ENCODE data around the gene LRP8.

The LRP8 gene

DNA sequence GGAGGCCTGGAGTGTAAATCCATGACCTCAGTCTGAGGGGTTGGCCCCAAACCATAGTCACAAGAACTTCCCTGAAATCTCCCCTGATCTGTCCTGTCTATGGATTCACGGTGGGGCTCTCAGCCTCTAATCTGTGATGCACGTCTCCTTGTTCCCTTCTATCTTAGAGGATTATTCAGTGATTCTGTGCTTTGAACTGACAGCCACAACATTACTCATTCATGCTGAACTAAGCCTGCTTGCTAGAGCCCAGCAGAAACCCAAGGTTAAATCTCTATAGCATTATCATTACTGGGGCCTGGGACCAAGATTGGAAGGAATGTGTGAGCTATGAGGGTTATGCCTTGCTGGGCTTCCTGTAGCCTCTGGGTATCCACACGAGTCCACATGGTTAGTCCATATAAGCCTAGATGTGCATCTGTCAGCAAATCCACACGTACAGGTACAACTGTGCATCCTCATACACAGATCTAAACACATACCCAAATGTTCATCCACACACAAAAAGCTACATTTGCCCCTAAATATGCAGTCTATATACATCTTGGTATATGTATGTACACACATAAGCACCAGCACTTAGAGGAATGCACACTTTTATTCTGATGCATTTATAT lies 67.1 kb downstream of the LRP8 start:
- DNase-seq (ENCODE audit: low spot score in 2 of 2) (no peak), ATAC-seq (replicated peaks; ENCODE audit: extremely low read depth, poor library complexity, severe bottlenecking) (no peak)
- no peak overlapping the region for H3K4me3 Mint-ChIP-seq
- no peaks in the 10 kb centered on the region for H3K27me3 Mint-ChIP-seq
- no peak overlapping the region for H3K27ac Mint-ChIP-seq (ENCODE audit: low read depth)
- no peaks in the 10 kb centered on the region for H3K4me1 Mint-ChIP-seq
- no peaks in the 10 kb centered on the region for H3K9me3 Mint-ChIP-seq
- H3K36me3 Mint-ChIP-seq (ENCODE audit: insufficient read depth): peaks cover 9% of the 10 kb centered on the region

GRCh38 chr1:53259932-53260331 lies 67.9 kb downstream of the LRP8 start:
- DNase-seq (ENCODE audit: low spot score in 2 of 2) (no peak), ATAC-seq (replicated peaks; ENCODE audit: extremely low read depth, poor library complexity, severe bottlenecking) (no peak)
- H3K4me1 Mint-ChIP-seq: no peaks in the 10 kb centered on the region
- H3K27me3 Mint-ChIP-seq: no peaks in the 10 kb centered on the region
- H3K4me3 Mint-ChIP-seq: no peak overlapping the region
- H3K36me3 Mint-ChIP-seq (ENCODE audit: insufficient read depth): peaks cover 9% of the 10 kb centered on the region
- no peaks in the 10 kb centered on the region for H3K9me3 Mint-ChIP-seq
- H3K27ac Mint-ChIP-seq (ENCODE audit: low read depth): no peak overlapping the region

DNA sequence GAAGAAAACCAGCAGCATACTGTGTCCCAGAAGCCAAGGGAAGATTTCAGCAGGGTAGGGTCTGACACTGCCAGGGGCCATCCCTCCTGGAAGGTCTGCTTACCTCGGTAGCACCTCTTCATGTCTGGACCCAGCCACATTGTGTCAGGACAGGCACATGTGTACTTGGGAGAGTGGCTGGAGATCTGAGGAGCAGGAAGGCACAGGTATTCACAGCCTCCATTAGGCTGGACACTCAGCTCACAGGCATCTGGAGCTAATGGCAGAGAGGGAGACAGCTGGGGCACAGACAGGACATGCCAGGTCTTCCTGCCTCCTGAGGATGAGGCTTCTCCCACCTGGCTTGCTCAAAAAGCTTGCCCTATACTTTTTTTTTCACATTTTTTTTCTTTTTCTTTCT lies 69.7 kb downstream of the LRP8 start:
- no peak overlapping the region for H3K4me3 Mint-ChIP-seq
- no peaks in the 10 kb centered on the region for H3K9me3 Mint-ChIP-seq
- peaks cover 9% of the 10 kb centered on the region for H3K36me3 Mint-ChIP-seq (ENCODE audit: insufficient read depth)
- H3K27me3 Mint-ChIP-seq: no peaks in the 10 kb centered on the region
- no peak for ATAC-seq (replicated peaks; ENCODE audit: extremely low read depth, poor library complexity, severe bottlenecking)
- H3K4me1 Mint-ChIP-seq: no peaks in the 10 kb centered on the region
- H3K27ac Mint-ChIP-seq (ENCODE audit: low read depth): no peak overlapping the region
- no peak for DNase-seq (ENCODE audit: low spot score in 2 of 2)

DNA sequence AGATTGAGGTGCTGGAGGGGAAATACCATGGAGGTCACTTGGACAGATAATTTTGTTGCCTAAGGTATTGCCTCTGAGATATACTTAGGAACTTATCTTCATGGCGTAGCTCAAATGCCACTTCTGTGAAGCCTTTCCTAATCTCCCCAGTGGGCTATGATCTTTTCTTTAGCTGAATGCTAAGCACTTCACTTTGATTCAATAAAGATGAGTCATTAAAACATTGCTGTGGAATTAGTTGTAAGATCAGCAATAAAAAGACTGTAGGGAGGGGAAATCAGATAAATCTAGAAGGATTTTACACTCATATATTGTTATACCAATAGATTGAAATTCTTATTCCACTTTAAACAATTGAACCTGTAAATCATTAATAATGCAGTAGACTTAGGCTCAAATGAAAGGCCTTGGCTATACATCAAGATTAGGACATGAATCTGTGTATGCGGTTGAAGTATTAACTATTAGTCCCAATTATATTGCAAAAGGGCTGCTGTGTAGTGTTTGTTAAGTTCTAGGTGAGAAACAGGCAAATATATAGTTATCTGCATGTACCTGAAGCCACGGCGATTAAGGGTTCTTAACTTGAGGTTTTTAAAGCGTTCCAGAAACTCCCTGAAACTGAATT lies 70.3 kb downstream of the LRP8 start:
- no peaks in the 10 kb centered on the region for H3K27me3 Mint-ChIP-seq
- no peaks in the 10 kb centered on the region for H3K4me1 Mint-ChIP-seq
- H3K4me3 Mint-ChIP-seq: no peak overlapping the region
- H3K27ac Mint-ChIP-seq (ENCODE audit: low read depth): no peak overlapping the region
- H3K36me3 Mint-ChIP-seq (ENCODE audit: insufficient read depth): peaks cover 9% of the 10 kb centered on the region
- ATAC-seq (replicated peaks; ENCODE audit: extremely low read depth, poor library complexity, severe bottlenecking): no peak
- H3K9me3 Mint-ChIP-seq: no peaks in the 10 kb centered on the region
- no peak for DNase-seq (ENCODE audit: low spot score in 2 of 2)

DNA sequence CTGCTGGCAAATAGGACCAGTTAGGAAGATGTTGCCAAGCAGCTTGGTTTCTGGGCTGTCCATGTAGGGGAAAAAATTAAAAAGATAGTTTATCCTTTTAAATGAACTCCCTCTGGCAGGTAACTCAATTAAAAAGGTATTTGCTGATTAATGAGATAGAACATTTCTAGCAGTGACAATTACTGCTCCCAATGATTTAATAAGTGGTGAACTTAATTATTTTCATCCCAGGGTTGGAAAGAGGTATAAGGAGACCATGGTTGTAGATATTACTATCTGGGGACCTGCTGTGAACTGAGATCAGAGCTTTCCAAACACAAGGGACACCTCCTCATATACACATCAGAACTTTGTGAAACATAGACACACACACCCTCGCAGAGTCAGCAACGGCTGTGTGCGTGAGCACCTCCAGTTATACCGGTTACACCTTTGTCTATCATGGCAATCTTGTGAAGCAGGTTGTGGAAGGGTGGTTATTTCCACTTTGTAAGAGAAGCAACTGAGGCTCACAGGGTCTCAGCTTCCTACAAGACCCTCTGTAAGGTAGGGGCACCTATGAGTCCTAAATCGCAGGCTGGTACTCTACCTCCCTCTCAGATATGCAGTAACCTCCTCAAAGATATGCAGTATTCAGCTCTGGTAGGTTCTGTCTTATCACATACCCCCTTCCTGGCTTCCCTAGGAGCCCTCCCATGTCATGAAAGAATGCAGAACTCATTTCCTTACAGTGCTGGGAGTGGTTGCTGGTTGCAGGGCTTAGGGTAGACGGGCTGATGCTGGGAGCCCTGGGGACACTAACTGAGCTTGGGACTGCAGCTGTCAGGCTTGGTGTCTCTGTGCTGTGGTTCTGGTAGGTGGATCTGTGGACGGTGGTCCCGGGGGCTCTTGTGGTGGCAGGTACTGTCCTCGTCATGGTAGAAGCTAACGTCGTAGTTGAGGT lies 71.1 kb downstream of the LRP8 start:
- Mint-ChIP-seq H3K27me3 (no peaks in the 10 kb centered on the region), H3K4me3 (no peak overlapping the region), H3K27ac (ENCODE audit: low read depth) (no peak overlapping the region), H3K36me3 (ENCODE audit: insufficient read depth) (peaks cover 9% of the 10 kb centered on the region), H3K9me3 (no peaks in the 10 kb centered on the region), H3K4me1 (no peaks in the 10 kb centered on the region)
- ATAC-seq (replicated peaks; ENCODE audit: extremely low read depth, poor library complexity, severe bottlenecking) (no peak), DNase-seq (ENCODE audit: low spot score in 2 of 2) (no peak)

DNA sequence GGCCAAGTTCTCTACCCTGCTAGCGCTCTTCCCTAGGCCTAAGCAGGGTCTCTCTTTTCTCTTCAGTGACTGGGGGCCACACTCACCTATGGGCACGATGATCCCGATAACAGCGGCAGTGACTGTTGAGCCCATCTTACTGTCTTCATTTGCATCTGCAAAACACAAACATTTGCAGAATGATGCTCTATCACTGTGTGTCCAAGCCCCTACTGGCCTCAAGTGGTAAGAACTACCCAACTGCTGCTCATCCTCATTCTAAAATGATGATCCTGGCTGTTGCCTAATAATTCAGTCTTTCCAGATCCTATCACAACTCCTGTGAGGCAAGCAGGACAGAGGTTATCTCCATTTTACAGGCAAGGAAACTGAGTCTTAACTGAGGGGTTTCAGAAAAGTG lies 72.8 kb downstream of the LRP8 start:
- ATAC-seq (replicated peaks; ENCODE audit: extremely low read depth, poor library complexity, severe bottlenecking) (no peak), DNase-seq (ENCODE audit: low spot score in 2 of 2) (no peak)
- H3K4me1 Mint-ChIP-seq: no peaks in the 10 kb centered on the region
- H3K9me3 Mint-ChIP-seq: no peaks in the 10 kb centered on the region
- no peaks in the 10 kb centered on the region for H3K27me3 Mint-ChIP-seq
- H3K27ac Mint-ChIP-seq (ENCODE audit: low read depth): no peak overlapping the region
- no peak overlapping the region for H3K4me3 Mint-ChIP-seq
- H3K36me3 Mint-ChIP-seq (ENCODE audit: insufficient read depth): peaks cover 9% of the 10 kb centered on the region

GRCh38 chr1:53254011-53254640 lies 73.7 kb downstream of the LRP8 start:
- Mint-ChIP-seq H3K27ac (ENCODE audit: low read depth) (no peak overlapping the region), H3K4me3 (no peak overlapping the region), H3K9me3 (no peaks in the 10 kb centered on the region), H3K4me1 (no peaks in the 10 kb centered on the region), H3K27me3 (no peaks in the 10 kb centered on the region), H3K36me3 (ENCODE audit: insufficient read depth) (peaks cover 9% of the 10 kb centered on the region)
- ATAC-seq (replicated peaks; ENCODE audit: extremely low read depth, poor library complexity, severe bottlenecking) (no peak), DNase-seq (ENCODE audit: low spot score in 2 of 2) (no peak)

DNA sequence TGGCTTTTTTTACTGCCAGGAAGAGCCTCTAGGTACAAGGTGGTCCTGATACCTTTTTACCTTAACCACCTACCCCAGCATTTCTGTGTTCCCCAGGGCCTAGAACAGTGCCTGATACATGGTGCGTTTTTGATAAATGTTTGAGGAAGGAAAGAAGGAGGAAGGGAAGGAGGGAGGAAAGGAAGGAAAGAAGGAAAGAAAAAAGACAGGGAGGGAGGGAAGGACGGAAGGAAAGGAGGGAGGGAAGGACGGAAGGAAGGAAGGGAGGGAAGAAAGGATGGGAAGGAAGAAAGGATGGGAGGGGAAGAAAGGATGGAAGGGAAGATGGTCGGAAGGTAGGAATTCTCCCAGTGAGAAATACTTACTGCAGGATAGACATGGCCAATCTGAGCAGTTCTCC lies 77.5 kb downstream of the LRP8 start:
- Mint-ChIP-seq H3K4me3 (no peak overlapping the region), H3K4me1 (no peaks in the 10 kb centered on the region), H3K36me3 (ENCODE audit: insufficient read depth) (peaks cover 3% of the 10 kb centered on the region), H3K27ac (ENCODE audit: low read depth) (no peak overlapping the region), H3K9me3 (no peaks in the 10 kb centered on the region), H3K27me3 (no peaks in the 10 kb centered on the region)
- DNase-seq (ENCODE audit: low spot score in 2 of 2) (no peak), ATAC-seq (replicated peaks; ENCODE audit: extremely low read depth, poor library complexity, severe bottlenecking) (no peak)

DNA sequence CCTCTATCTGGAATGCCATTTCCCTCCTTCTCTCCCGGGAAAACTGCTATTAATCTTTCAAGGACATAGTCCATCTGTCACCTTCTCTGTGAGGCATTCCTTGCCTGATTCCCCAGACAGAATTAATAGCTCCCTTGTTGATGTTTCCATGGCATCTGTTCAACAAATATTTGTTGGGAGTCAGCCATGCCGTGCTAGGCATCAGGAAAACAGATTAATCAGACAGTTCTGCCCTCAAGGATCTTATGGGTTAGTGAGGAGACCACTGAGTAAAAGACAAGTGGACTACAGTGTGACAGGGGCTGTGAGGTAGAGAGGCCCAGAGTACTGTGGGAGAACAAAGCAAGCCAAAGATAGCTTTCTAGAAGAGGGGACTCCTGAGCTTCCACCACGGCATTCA lies 78.2 kb downstream of the LRP8 start:
- H3K4me1 Mint-ChIP-seq: no peaks in the 10 kb centered on the region
- no peak for DNase-seq (ENCODE audit: low spot score in 2 of 2)
- no peak overlapping the region for H3K4me3 Mint-ChIP-seq

DNA sequence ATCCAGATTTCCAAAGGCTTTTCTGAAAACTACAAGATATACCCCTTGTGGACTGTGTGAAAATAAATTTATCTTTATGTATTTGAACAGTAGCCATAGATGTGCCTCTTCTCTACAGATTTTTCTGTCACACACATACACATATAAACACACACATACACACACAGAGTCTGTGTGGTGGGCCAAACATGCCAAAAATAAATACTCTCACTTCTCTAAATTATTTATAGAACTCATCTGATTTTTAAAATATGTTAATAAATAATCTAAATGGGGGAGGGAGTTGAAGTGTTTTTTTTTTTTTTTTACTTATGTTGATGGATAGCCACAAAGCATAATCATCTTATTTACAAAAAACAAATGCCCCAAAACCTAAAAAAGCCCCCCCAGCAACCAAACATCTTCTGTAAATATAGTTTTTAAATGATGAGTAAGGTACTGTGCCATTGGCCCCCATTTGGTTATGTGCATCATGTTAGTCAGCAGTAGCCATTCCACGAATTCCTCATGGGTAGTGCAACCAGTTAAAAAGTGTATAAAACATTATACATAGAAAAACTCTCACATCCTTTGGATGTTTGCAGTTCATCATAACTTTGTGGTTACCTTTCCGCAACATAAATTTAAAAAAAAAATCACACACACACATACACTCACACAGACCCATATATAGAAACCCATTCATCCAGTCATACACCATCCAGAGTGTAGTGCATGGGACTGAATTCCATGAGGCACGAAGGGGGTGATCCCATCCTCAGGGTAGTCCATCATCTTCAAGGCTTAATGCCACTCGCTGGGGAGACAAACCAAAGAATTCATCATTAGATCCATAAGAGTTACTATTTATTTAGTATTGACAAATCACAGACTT lies 81.4 kb downstream of the LRP8 start:
- no peak for ATAC-seq (replicated peaks; ENCODE audit: extremely low read depth, poor library complexity, severe bottlenecking)
- H3K4me3 Mint-ChIP-seq: no peak overlapping the region

More for the DNA sequence above, 78.2 kb downstream of the LRP8 start:
- no peak for ATAC-seq (replicated peaks; ENCODE audit: extremely low read depth, poor library complexity, severe bottlenecking)
- Mint-ChIP-seq H3K36me3 (ENCODE audit: insufficient read depth) (peaks cover 3% of the 10 kb centered on the region), H3K27me3 (no peaks in the 10 kb centered on the region), H3K9me3 (no peaks in the 10 kb centered on the region), H3K27ac (ENCODE audit: low read depth) (no peak overlapping the region)

GRCh38 chr1:53244141-53244540 lies 83.7 kb downstream of the LRP8 start:
- ATAC-seq (replicated peaks; ENCODE audit: extremely low read depth, poor library complexity, severe bottlenecking): no peak
- peaks cover under 1% of the 10 kb centered on the region for H3K4me1 Mint-ChIP-seq
- H3K27ac Mint-ChIP-seq (ENCODE audit: low read depth): no peak overlapping the region
- H3K4me3 Mint-ChIP-seq: no peak overlapping the region
- peaks cover 2% of the 10 kb centered on the region for H3K36me3 Mint-ChIP-seq (ENCODE audit: insufficient read depth)
- H3K27me3 Mint-ChIP-seq: no peaks in the 10 kb centered on the region
- no peaks in the 10 kb centered on the region for H3K9me3 Mint-ChIP-seq
- no peak for DNase-seq (ENCODE audit: low spot score in 2 of 2)

More for the DNA sequence above, 81.4 kb downstream of the LRP8 start:
- Mint-ChIP-seq H3K36me3 (ENCODE audit: insufficient read depth) (peaks cover 3% of the 10 kb centered on the region), H3K27ac (ENCODE audit: low read depth) (no peak overlapping the region), H3K9me3 (no peaks in the 10 kb centered on the region), H3K27me3 (no peaks in the 10 kb centered on the region), H3K4me1 (no peaks in the 10 kb centered on the region)
- DNase-seq (ENCODE audit: low spot score in 2 of 2): no peak

DNA sequence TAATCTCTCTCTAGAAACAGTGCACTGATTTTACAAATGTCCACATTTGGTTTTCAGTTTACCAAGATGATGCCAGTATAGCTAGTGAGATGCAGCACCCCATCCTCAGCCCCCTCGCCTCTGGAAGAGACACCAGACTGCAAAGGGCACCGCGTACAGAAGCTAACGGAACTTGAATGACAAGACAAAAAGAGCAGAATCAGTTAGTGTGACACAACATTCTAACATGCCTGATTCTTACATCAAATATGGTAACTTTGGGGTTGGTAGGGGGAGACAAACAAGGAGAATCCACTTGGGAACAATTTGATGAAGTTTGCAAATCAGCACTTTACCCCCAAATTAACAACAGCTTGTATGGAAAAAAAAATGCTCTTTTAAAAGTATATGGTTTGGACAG lies 85.5 kb downstream of the LRP8 start:
- H3K4me1 Mint-ChIP-seq: peaks cover 15% of the 10 kb centered on the region
- DNase-seq (ENCODE audit: low spot score in 2 of 2) (no peak), ATAC-seq (replicated peaks; ENCODE audit: extremely low read depth, poor library complexity, severe bottlenecking) (no peak)
- H3K36me3 Mint-ChIP-seq (ENCODE audit: insufficient read depth): peaks cover 8% of the 10 kb centered on the region
- no peak overlapping the region for H3K27ac Mint-ChIP-seq (ENCODE audit: low read depth)
- no peak overlapping the region for H3K4me3 Mint-ChIP-seq
- H3K27me3 Mint-ChIP-seq: no peaks in the 10 kb centered on the region
- H3K9me3 Mint-ChIP-seq: no peaks in the 10 kb centered on the region

Measured in central memory CD8-positive, alpha-beta T cell (primary cell).